NCI-H1092 (cell line): ENCODE data around the gene FOXP4.

Experiments used
- DNase-seq: peaks from one replicate; lab custom pipeline; 2025; lab: John Stamatoyannopoulos, UW

Gene FOXP4

GRCh38 chr6:41547799-41548097 is 1.6 kb downstream of the FOXP4 start:
- no peak for DNase-seq

GRCh38 chr6:41548098-41548840 is 2.1 kb downstream of the FOXP4 start:
- no peak for DNase-seq

- no peak for DNase-seq
These were observed 2.9 kb downstream of the FOXP4 start for GRCh38 chr6:41548841-41549642.

DNA sequence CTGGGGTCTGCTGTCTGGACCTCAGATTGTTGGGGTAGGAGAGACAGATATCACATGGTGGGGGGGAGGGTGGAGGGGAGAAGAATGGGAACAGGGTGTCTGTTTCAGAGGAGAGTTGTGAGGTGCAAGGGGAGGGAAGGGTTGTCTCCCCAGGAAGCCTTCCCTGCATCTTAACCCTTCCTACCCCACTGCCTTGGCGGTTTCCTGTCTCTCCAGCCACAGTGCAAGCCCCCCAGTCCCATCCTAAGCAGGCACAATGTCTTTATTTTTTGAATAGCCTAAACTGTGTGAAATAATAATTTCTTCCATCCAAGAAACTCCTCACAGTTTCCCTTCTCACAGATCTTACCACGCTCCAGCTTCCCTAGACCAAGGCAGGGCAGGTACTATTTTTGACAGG is 3.5 kb downstream of the FOXP4 start:
- no peak for DNase-seq

GRCh38 chr6:41551086-41551700 is 5.0 kb downstream of the FOXP4 start:
- DNase-seq, result no peak

- no peak for DNase-seq
These were observed 5.7 kb downstream of the FOXP4 start for GRCh38 chr6:41551857-41552256.

DNA sequence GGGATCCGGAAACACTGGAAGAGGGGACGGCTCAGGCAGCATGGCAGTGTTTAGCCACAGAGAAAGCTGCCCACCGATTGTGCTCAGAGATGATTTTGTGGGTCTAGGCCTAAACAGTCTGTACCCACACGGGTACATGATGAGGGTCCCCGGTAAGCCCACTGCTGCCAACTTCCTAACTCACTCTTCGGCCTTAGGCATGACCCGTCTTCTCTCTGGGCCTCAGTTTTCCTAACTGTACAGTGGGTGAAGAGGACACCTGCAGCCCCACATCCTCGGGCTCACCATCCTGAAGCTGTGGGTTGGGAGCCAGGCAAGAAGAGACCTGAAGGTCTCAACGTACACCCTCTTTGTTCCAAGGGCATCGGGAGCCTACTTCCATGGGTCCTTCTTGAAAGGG is 6.5 kb downstream of the FOXP4 start:
- no peak for DNase-seq

- DNase-seq, result no peak
These were observed 7.3 kb downstream of the FOXP4 start for GRCh38 chr6:41553405-41553999.

GRCh38 chr6:41555326-41556300 is 9.4 kb downstream of the FOXP4 start:
- no peak for DNase-seq

GRCh38 chr6:41557335-41557734 is 11.2 kb downstream of the FOXP4 start:
- no peak for DNase-seq

DNA sequence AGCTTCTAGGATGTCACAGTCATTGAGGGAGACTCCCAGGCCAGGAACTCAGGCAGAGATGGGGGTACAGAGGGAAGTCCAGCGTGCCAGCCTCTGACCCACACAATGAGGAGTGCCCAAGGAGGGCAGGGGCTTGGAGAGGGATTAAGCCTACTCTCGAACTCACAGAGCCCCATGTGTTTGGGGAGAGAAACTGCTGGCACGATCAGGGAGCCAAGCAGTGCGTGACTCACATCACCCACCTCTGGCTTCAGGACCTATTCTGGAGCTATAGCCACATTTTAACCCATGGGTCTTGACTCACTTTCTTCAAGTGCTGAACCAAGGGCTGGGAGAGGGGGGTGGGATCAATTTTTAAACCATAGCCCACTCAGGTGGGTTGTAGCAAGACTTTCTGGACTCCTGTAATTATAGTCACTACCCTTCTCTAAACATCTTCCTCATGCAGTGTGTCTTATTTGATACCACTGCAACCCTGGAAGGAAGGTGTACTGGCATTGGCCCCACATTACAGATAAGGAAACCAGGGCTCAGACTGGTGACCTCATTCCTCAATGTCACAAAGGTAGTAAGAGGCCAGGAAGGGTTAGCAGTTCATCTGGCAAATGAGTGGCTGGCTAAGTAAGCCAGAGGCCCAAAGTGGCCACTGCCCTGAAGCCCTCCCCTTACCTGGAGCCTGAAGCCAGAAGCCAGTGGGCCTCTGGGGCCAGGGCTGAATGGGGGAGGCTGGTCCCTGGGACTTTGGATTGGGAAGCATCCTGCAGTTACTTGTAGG is 12.0 kb downstream of the FOXP4 start:
- DNase-seq, result no peak

DNA sequence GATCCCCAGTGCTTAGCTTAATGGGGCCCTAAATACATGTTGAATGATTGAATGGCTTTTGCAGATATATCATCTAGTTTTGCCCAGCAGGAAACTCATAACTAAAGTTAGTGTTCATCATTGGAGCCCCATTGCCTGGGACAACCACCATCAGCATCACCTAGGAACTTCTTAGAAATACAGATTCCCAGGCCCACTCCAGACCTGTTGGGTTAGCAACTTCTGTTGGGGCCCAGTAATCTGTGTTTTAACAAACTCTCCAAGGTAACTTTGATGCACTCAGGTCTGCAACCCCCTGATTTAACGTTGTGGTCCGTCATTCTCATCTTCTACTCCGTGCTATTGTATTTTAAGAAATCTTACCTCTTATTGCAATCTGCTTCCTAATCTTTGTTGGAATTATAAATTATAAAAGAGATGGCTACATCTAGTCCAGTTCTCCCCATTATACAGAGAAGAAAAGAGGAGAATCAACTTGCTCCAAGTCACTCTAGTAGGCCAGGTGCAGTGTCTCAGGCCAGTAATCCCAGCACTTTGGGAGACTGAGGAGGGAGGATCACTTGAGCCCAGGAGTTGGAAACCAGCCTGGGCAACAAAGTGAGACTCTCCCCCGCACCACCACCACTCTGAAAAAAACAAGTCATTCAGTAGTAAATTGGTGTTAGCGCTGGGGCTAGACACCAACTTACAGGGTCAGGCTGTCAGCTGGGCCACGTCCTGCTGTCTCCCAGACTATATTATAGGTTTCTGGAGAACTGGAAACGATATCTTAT is 13.7 kb downstream of the FOXP4 start:
- no peak for DNase-seq

GRCh38 chr6:41560431-41561192 is 14.4 kb downstream of the FOXP4 start:
- DNase-seq, result no peak

DNA sequence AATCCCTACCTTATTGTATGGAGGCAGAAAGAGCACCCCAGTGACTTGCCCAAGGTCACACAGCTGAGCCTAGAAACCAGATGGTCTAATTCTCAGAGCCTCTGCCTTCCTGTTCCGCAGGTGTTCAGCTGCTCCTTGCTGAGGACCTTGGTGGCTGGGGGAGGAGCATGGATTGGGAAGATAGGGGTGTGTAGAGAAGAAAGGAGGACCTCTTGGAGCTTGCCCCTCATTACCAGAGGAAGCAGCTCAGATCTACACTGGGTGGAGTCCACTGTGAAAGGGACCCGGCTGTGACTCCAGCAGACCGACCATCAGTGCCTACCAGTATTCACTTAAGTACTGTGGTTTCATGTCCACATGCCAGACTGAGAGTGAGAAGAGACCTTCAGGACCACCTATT is 15.2 kb downstream of the FOXP4 start:
- no peak for DNase-seq

DNA sequence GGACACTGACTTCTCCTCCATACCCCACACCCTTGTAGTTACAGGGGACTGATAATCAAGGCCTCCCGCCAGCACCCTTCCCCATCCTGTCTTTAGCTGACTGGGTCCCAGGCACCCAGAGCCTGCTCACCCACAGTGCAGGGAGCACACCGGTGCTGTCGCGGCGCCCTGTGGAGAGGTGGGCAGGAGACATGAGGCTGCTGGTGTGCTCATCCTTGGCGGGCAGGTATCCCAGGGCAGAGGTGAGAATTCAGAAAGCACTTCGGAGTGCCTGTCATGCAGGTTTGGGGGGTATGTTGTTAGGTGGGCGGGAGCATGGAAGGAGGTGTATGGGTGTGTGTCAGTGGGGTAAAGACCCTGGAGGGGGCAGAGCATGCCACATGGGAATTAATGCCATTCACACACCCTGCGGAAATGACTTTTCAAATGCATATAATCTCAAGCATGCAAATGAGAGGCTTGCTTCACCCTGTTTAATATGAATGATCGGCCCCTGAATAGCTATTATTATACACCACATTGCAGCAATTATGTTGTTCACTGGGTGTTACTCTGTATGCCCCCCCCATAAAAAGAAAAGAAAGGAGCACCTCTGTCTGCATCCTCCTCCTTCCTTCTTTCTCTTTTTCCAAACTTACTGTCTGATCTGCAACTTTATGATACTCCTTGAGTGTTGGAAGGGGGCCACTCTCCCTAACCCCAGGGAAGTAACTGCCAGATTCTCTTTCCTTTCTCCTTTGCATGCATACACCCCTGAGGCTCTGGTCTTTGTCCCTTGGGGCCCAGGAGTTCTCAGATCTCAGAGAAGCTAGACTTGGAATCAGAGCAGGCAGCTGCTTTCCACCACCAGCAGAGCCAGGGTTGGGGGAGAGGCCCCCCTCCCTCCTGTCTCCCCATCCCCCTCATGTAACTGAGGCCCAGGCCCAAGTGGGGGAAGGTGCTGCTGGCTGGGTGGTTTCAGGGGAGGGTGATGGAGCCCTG is 16.0 kb downstream of the FOXP4 start:
- no peak for DNase-seq

DNA sequence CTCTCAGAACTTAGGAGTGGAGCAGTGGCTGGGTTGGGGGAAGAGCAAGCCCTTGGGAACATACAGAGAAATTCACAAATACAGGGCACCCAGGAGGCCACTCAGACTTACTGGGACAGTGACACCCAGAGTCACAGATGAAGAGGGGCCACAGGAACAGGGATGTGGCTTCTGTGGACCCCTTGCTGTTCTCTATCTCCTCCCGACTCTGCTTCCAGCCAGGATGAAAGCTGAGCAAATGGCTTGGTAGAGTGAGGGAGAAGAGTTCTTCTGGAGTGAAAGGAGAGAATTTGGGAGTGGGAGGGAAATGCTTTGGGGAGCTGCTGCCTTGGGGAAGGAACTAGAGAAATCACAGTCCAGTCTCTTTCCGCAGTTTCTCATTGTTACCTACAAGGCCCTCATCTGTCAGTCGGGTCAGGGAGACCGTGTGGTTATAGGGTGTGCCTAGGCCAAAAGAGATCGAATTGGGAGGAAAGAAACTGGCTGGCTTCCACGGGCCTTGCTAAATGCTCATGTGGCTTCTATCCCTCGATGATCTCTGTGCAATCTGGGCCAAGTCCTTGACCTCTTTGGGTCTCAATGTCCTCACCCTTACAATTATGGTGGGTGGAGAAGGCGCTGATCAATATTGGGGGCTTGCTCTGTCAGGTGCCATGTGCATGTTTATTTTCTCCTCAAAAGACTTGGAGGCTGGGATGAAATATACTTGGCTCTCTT is 17.0 kb downstream of the FOXP4 start:
- no peak for DNase-seq

DNA sequence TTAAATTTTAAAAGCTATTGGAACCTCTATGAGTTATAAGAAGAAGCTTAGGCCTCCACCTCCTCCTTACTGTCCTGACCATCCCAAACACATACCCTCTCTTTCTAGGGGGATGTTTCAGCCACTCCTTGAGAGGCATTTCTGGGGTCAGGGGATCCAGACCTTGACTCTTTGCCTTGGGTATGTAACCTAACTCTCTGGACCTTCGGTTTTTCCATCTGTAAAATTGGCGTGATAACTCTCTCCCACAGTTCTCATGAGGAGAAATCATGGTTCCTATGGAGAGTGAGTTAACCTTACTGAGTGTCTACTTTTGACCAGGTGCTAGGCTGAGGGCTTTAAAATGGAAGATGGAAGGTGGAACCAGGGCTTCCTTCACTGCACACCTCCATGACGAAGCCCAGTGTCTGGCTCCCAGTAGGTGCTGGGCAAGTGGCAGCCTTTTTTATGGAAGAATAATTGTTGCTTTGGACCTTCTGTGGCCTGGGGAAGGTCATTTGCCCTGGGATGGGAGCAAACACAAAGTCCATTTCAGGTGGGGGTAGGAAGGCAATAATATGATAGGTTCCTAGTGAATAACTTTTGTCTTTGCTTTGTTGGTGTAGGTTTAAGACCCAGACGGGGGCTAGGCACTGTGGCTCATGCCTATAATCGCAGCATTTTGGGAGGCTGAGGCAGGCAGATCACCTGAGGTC is 18.4 kb downstream of the FOXP4 start:
- DNase-seq, result no peak
